GM21786 (cell line): ENCODE data around the gene CAMLG.
"Not testable (repeated sequence)": the region's sequence is repeated elsewhere in the genome, so short reads cannot be mapped to it uniquely, and the experiment has no call there.

Experiments used
- ATAC-seq: cut with Tn5 transposase; IDR thresholded peaks from one replicate; pipeline ENCODE4 v1.9.1; 2021; ENCODE audit not compliant: unreplicated experiment

CAMLG gene

DNA sequence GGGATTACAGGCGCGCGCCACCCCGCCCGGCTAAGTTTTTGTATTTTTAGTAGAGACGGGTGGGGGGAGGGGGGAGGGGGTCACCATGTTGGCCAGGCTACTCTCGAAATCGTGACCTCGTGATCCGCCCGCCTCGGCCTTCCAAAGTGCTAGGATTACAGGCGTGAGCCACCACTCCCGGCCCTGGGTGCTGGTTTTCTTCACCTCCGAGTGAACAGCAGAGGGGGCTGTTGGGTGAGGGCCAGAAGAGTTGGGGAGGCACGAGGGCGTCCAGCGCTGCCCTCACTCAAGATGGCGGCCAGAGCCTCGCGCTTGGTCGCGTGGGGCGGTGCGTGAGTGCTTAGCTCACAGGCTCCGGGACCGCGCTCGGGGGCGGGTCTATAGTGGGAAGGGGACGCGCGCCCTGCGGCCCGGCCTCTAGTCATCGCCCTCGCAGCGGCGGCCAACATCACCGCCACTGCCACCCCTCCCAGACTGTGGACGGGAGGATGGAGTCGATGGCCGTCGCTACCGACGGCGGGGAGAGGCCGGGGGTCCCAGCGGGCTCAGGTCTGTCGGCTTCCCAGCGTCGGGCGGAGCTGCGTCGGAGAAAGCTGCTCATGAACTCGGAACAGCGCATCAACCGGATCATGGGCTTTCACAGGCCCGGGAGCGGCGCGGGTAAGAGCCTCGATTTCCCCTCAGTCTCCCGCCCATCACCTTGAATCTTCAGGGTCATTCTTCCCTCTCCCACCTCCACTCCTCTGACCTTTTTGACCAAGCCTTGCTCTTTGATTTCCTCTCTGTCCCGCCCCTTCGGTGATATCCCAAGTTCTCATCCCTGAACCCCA is at the start of gene CAMLG:
Gene CAMLG, plus strand, starts transcription at position 416 of the 830 bp plus-strand sequence. Its CDS starts 73 bp downstream, at position 489.
- ATAC-seq: peak; percentile 96

DNA sequence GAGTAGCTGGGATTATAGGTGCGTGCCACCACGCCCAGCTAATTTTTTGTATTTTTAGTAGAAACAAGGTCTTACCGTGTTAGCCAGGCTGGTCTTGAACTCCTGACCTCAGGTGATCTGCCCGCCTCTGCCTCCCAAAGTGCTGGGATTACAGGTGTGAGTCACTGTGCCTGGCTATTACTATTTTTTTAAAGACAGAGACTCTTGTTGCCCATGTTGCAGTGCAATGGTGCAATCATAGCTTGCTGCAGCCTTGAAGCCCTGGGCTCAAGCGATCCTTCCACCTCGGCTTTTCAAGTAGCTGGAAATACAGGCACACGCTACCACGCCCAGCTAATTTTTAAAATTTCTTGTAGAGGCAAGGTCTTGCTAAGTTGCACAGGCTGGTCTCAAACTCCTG is 48.2 kb upstream of the CAMLG start:
- ATAC-seq: not testable (repeated sequence)

DNA sequence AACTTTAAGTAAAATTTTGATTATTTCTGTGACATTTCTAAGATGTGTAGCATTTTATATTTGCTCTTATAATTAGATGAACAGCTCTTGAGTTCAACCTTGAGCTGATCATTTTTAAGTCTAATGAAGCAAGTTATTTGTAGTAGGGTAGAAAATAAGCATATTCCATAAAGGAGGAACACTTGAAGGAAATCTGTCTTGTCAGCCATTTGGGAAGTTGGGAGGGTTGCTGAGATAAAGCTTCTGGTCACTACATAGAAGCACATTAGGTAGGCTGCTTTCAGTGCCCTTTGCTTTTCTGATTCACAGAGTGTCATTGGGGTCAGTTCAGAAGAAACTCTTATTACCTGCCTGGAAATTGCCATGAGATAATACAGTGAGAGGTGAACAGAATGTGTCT is 45.6 kb upstream of the CAMLG start:
- ATAC-seq: no peak

DNA sequence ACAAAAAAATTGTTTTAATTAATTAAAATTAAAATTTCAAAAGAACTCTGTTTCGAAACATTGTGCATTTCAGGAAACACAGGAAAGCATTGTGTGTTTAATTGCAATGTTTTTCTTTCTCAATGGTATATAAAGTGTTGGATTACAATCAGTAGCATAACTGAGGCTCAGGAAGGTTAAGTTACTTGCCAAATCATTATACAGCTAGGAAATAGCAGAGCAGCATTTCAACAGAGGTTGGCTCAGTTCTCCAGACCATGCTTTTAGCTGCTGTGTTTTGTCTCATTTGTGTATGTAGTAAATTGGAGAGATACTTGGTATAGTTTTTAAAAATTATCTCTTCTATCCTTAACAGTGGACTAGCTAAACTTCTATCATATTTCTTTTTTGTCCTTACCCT is 30.0 kb upstream of the CAMLG start:
- no peak for ATAC-seq

DNA sequence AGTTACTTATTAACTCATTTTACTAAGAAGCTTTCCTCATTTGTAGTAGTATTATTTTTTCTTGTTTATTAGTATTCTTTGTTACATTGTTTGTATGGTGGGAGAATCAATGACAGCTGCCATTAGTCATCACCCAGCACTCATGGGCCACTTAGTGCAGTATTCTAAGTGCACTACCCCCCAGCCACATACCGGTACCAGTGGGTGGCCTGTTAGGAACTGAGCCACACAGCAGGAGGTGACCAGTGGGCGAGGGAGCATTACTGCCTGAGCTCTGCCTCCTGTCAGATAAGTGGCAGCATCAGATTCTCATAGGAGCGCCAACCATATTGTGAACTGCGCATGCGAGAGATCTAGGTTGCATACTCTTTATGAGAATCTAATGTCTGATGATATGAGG is 24.2 kb upstream of the CAMLG start:
- ATAC-seq: no peak

DNA sequence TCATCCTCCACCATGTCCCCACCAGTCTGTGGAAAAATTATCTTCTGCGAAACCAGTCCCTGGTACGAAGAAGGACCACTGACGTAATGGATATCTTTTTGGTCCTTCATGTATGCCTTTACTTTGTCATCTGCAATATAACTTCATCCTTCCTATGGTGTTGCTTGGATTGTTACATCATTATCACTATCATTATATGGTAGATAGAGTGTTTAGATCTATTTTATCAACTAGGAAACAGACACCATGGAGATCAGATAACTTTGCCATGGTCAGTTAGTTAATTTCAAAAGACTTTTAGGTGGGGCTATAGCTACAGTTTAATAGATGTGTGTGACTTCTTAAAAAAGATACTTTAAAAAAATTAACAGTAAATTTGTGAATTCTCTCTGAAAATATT is 23.8 kb upstream of the CAMLG start:
- no peak for ATAC-seq

DNA sequence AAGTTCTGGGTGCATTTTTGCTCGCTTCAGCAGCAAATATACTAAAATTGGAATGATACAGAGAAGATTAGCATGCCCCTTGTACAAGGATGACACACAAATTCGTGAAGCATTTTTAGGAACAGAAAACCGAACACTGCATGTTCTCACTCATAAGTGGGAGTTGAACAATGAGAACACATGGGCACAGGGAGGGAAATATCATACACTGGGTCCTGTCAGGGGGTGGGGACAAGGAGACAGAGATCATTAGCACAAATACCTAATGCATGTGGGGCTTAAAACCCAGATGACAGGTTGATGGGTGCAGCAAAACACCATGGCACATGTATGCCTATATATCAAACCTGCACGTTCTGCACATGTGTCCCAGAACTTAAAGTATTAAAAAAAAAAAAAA is 22.9 kb upstream of the CAMLG start:
- ATAC-seq: not testable (repeated sequence)

DNA sequence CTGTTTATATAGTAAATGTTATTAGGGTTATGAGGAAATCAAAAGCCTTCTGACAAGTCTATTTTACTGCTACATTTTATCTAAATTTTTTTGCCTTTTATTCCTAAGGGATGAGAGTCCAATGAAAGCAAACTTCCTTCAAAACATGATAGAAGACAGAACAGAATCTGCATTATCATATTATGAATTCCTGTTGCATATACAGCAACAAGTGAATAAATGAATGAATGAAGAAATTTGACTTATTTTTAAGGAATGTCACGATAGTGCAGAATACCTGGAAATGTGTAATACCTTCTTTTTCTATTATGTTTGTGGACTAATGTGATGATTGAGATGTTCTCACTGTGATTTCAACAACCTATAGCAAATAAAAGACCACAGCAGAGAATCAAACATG is 13.5 kb upstream of the CAMLG start:
- no peak for ATAC-seq

DNA sequence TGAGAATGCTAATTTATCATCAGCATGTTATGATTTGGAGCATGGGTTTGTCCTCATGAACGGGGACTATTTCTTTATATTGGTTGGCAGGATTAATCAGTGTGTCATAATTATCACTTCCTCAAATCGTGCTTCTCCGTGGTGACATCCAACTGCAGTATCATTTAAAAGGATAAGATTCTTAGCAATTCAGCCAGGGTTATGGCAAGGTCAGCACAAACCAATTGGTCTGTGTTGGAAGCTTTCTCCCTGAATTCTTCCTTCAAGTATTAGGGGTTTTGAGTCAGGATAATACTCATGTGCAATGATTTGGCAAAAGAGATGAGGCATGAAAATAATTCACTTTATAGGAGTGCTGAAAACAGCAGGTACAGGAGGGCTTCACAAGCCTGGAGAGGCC is 5.5 kb upstream of the CAMLG start:
- no peak for ATAC-seq

DNA sequence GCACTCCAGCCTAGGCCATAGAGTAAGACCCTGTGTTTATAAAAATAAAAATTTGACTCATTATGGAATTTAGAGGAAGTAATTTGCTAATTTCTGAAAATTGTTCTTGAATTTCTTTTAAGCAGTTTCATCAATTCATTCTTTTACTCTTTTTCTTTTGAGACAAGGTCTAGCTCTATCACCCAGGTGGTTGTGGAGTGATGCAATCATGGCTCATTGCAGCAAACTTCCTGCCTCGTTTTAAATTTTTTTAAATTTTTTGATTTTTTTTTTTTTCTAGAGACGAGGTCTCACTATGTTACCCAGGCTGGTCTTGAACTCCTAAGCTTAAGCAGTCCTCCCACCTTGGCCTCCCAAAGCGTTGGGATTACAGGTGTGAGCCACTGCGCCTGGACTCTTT is 3.1 kb upstream of the CAMLG start:
- no peak for ATAC-seq

DNA sequence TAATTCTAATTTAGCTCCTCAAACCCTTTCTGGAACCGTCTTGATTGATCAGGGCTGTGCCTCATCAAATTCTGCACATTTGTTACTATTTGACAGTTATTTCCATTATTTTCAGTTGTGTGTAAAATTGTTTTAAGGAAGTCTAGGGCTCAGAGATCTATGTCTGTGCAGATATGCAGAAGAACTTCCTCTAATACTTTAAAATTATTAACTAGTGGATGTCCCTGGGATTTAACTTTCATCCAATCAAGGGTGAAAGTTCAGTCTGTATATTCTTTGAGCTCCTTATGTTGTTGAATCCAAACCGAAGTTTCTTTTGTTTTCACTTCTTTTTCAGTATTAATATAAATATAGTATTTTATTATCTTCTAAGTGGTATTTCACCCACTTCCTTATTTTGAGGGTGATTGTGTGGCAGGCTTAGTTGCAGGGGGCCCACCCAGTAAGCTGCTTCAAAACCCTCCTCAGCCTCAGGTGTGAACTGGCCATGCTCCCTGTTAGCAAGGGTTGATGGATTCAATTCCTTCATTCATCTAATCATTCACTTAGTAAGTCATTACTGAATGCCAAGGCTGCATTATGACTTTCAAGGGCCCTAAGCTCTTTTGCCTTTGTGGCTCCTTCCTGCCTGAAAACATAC is 2.1 kb upstream of the CAMLG start:
- ATAC-seq: no peak

DNA sequence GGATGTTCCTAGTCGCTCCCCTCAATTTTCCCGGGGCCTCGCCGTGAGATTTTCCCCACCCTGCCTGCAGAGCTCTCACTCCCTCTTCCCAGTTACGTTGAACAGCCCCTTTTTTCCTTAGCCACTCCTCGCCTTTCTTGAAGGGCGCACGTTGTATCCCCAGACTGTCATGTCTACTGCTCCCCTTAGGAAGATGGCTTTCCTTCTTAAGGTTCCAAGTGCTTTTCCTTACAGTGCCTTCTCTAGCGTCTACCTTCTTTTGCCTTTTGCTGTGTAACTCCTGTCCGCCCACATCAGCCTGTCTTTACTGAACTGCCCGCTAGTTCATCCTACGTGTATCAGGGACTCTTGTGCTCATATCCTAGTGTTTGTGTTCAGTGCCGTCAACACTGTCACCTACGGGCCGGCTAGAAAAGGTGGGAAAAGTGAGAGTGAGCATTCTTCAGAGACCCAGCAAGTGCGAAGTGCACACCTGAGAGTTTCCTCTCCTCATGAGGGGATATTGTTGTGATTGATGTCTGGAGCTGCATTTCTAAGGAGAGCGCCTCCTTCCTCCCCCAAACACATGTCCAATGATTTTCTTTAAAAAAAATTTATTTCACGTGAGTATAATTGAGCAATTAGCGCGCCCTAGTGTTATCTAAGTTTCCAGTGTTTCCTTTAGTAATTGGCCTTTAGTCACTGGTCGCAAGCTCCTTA is 764 bp downstream of the CAMLG start:
- no peak for ATAC-seq

DNA sequence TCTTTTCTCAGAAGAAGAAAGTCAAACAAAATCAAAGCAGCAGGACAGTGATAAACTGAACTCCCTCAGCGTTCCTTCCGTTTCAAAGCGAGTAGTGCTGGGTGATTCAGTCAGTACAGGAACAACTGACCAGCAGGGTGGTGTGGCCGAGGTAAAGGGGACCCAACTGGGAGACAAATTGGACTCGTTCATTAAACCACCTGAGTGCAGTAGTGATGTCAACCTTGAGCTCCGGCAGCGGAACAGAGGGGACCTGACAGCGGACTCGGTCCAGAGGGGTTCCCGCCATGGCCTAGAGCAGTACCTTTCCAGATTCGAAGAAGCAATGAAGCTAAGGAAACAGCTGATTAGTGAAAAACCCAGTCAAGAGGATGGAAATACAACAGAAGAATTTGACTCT is 2.7 kb downstream of the CAMLG start:
- ATAC-seq: no peak

DNA sequence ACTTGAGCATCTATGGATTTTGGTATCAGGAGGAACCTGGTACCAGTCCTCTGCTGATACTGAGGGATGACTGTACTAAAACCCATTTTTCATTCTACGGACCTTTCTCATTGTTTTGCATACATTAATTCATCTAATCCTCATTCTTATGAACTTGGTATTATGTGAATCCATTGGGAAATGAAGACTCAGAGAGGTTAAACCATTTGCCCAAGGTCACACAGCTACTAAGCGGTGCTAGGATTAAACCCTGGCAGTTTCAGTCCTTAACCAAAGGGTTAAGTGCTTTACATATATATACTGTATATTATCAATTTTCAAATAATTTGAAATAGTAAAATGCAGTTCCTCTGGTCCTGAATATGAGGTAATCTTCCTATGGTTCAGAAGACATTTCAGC is 3.8 kb downstream of the CAMLG start:
- no peak for ATAC-seq

DNA sequence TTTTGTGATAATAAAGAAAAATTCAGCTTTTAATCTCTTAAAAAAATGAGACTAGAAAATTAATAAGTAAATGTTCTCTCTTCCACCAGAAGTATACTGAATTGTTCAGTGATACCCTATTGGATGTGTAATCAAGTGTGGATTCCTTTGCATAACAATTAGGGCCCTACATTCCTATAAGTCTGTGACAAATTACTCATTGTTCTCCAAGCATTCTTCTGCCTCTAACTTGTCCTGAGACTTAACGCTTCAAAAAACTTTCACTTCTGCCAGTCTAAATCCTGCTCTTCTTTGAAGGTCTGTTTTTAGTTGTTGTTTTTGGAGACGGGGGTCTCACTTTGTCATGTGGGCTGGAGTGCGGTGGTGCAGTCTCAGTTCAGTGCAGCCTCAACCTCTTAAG is 11.1 kb downstream of the CAMLG start:
- ATAC-seq: no peak

DNA sequence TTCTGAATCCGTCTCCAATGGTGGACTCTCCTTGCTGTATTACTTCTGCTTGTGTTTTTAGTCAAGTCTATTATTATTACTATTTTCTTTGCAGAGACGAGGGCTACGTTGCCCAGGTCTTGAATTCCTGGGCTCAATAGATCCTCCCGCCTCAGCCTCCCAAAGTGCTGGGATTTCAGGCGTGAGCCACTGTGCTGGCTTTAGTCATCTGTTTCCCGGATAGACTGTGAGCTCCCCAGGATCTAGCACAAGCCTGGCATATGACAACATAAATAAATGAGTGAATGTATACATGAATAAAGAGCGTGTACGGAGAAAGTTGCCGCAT is 19.8 kb downstream of the CAMLG start:
- peak; percentile 30 for ATAC-seq

DNA sequence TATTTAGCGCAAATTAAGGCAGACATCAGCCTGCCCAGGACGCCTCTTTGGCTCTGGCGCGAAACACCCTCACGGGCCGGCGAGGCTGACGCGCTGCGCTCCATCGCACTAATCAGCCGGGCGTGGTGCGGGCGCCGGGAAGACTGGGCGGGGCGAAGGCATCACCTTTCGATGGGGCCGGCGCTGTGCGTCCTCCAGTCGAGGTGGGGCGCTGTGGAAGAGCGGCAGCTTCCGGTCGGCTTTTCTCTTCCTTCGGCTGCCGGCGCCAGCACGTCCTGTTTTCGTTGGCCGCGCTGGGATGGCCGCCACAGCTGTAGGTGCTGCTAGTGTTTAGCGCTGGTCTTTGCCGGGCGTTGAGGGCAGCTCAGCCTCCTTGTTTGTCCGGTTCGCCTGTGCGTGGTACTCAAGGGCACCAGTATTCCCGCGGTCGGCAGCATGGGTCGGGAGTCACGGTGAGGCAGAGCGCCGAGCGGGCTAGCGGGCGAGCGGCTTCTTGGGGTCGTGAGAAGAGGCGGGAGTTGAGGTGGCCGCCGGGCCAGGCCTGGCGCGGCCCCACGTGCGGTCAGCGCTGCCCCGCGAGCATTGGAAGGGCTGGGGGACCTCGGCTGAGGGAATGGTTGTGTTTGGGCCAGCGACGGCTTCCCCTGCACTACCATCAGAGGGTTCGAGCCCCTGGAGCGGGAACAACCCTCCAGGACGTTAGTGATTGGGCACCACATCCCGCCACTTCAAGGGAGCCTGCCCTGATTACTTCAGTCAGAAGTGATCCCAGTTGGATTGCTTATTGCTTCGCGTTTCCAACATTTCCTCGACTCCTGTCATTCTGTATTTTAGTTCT is 20.4 kb downstream of the CAMLG start, which contains the start of gene DDX46:
Gene DDX46, plus strand, starts transcription at position 276 of the 838 bp plus-strand sequence. Its CDS starts 160 bp downstream, at position 436.
- peak; percentile 98 for ATAC-seq

DNA sequence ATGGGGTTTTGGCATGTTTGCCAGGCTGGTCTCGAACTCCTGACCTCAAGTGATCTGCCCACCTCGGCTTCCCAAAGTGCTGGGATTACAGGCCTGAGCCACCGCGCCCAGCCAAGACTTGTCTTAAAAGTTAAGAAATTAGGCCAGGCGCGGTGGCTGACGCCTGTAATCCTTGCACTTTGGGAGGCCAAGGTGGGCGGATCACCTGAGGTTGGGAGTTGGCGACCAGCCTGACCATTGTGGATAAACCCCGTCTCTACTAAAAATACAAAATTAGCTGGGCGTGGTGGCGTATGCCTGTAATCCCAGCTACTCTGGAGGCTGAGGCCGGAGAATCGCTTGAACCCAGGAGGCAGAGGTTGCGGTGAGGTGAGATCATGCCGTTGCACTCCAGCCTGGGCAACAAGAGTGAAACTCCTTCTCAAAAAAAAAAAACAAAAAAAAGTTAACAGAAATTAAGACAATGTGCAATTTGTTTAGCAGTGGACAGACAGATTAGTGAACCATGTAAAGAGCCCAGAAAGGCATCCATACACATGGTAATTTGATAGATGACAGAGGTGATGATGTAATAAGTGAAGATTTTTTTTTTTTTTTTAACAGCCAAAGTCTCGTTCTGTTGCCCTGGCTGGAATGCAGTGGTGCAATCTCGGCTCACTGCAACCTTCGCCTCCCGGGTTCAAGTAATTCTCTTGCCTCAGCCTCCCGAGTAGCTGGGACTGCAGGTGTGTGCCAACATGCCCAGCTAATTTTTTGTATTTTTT is 29.4 kb downstream of the CAMLG start:
- not testable (repeated sequence) for ATAC-seq

DNA sequence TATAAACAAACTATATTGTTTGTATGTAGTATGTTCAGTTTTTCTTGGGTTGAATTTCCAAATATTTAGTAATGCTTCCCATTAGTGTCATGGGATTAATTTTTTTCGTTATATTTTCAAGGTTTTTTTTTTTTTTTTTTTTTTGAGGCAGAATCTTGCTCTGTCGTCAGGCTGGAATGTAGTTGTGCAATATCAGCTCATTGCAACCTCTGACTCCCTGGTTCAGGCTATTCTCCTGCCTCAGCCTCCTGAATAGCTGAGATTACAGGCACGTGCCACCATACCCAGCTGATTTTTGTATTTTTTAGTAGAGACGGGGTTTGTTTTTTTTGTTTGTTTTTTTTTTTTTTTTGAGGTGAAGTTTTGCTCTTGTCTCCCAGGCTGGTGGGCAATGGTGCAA is 30.9 kb downstream of the CAMLG start:
- ATAC-seq: no peak

DNA sequence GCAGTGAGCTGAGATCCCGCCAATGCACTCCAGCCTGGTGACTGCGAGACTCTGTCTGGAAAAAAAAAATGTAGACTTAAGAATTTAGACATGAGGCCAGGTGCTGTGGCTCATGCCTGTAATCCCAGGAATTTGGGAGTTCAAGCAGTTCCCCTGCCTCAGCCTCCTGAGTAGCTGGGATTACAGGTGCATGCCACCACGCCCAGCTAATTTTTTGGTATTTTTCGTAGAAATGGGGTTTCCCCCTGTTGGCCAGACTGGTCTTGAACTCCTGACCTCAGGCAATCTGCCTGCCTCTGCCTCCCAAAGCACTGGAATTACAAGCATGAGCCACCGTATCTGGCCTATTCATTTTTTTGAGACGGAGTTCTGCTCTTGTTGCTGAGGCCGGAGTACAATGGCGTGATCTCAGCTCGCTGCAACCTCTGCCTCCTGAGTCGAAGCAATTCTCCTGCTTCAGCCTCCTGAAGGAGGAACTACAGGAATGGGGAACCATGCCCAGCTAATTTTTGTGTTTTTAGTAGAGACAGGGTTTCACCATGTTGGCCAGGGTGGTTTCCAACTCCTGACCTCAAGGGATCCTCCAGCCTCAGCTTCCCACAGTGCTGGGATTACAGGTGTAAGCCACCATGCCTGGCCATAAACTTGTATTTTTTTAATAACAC is 34.2 kb downstream of the CAMLG start:
- no peak for ATAC-seq
